Measurements from ENCODE around the gene COL28A1.
"Not testable (repeated sequence)": the region's sequence is repeated elsewhere in the genome, so short reads cannot be mapped to it uniquely, and the experiment has no call there.

The COL28A1 gene

DNA sequence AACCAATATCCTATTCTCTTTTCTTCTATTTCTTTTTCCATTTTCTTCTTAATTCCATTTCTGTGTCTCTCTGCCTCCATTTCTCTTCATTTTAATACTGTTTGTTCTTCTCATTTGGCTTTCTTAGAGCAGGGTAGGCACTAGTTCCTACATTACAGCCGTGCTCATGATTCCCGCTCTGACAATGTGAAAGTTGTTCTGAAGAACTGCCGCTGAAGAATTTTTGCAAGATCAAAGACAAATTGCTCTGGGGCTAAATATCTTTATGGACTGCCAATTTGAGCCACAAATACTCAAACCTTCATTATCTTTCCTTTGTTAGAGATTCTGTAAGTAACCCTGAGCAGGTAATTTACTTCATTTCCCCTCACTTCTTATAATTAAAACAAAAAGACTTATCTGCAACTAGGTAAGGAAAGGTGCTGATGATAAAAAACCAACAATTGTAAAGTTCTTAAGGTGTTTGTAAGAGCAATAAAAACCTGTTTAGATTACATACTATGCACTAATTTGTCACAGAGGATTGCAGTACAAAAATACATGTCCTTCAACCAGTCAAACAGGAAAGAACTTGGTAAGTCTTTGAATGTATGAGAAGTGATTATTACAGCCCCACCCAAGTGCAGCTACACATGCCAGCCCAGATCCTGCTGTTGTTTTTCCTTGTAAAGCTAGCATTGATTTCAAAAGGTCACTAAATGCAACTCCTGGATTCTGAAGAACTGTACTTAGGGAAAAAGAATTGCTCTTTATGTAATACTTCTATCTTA, 127.5 kb downstream of the COL28A1 start:
- DNase-seq: no peak

DNA sequence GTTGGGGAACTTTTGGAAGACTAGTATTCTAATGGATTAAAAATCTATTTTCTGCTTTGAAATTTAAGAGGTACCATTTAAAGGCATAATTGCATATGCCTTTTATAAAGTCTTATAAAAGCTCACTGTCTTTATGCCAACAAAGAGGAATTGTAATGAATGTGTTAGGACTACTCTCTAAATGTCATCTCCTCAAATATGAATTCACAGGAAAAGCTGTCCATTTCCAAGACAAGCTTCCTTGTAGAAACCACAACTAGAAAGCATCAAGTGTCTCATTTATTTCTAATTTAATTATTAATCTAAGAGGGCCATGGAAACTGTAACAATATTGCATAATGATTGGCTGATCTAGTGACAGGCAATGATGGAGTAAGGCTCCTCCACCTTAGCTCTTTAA, 130.2 kb downstream of the COL28A1 start:
- DNase-seq: no peak

DNA sequence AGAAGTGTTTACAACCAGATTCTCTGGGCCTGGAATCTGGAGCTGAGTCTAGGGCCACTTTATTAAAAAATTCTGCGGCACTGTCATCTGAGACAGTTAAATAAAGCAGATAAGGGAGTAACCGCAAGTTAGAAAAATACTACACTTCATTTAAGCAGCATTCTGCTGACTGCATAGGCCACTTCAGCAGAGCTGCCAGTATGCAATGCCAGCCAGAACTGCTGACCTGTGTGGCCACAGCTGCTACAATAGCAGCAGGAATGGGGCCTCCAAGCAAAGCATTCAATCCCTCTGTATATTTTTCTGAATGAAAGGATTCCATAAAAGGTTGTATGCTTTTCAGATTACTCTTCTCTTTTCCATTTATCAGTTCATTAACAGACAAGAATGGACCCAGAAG, 136.0 kb downstream of the COL28A1 start:
- no peak for DNase-seq

DNA sequence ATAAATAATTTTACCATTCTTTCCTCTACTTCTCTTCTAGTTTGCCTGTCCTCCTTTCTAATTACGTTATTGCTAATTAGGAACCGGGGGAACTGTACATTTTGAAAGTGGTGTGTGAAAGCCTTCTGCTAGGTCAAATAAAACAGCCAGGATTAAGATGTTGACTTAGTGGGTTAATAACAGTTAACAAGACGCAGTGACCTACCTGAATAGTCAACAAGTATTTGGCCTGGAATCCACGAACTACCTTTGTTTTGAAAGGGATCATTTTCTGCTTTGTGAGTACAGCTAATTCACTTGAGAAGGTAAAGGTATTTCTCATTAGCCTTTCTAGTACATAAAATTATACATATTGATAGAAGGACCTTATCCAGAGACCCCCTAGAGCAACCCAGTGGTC, 139.9 kb downstream of the COL28A1 start:
- no peak for DNase-seq

DNA sequence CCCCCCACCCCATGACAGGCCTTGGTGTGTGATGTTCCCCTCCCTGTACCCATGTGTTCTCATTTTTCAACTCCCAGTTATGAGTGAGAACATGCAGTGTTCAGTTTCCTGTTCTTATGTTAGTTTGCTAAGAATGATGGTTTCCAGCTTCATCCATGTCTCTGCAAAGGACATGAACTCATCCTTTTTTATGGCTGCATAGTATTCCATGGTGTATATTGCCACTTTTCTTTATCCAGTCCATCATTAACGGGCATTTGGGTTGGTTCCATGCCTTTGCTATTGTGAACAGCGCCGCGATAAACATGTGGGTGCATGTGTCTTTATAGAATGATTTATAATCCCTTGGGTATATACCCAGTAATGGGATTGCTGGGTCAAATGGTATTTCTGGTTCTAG, 147.5 kb downstream of the COL28A1 start:
- not testable (repeated sequence) for DNase-seq

DNA sequence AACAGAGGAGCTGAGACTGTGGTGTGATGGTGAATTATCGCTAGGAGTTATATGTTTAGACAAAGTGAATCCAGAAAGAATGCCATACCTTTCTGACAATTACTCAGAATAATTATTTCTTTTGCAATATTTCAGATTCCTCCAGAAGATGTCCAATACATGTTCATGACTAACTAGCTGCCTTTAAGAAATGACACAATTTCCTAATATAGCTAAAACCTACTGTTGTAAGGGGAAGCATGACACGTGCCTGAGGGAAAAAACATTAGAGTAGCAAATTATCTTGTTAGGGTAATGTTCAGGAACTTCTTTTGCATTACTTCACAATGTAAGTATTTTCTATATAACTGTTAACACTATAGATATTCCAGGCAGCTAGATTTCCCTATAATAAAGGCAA, 150.3 kb downstream of the COL28A1 start:
- DNase-seq: no peak

DNA sequence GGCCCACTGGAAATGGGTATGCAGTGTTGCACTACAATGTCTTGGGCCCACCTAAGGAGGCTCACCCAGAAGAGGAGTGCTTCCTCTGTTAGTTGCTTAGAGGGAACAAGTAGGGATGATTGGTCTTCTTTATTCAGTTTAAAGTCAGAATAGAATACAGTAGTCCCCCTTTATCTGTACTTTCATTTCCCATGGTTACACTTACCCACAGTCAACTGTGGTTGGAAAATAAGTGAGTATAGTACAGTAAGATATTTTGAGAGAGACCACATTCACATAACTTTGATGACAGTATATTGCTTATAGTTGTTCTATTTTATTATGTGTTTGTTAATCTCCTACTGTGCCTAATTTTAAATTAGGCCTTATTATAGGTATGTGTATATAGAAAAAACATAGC, 151.4 kb downstream of the COL28A1 start:
- no peak for DNase-seq

DNA sequence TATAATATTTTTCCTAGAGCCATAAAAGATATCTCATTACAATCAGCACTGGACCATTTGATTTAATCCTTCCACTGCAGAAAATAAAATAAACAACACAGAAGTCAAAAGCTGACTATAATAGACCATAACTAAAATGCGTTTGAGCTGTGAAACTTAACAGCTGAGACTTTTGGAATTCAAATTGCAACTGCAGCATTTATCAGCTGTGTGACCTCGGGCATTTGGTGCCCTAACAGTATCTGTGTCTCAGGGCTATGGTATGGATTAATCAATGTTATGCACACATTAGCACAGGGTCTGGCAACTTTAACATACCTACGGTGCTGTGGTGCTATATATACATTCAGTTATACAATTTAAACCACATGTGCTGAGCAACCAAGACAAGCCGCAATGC, 160.1 kb downstream of the COL28A1 start:
- DNase-seq: no peak

DNA sequence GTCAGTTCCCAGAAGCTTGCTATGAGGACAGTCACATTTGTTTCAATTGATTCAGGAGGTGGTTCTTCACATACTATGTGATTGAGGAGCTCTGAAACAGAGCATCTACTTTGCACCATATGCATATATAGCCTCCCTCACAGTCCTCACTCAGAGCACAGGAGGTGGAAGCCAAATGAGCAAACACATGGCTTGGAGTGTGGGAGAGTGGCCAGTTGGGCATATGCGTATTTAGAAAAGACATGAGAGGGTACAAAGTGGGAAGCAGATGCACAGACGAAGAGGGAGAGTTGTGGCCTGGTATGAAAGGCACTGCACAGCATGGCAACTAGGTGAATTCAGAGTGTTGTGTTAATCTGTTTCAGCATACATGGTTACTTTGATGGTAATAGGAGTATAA, 165.6 kb downstream of the COL28A1 start:
- no peak for DNase-seq

DNA sequence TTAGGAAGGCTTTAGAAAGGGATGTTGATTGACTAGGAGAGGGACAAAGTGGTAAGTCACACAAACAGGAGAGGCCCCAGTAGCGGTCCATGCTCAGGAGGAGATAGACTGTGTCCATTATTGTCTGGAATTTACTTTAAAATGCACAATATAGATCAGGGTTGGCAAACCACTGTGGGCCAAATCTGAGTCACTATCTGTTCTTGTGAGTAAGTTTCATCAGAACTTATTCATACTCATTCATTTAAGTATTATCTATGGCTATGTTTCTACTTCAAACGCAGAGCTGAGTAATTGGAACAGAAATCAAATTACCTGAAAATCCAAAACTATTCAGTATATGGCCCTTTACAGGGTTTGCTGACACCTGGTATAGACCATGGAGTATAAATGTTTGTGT, 166.5 kb downstream of the COL28A1 start:
- no peak for DNase-seq

DNA sequence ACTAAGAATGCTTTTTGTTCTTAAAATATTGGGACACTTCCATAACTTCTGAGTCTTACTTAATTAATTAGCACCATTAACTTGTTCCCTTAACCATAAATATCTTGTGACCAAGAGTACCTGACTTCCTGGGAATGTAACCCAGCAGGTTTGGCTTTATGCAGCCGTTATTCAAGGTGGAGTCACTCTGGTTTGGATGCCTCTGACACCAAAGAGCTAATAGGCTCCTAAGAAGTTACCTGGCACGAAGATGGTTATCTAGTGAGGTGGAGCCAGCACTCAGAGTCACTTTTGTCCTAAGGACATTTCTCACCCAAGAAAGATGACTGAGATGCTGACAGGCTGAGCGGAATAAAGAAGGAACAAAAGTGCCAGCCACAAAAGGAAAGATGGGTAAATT, 181.0 kb downstream of the COL28A1 start:
- no peak for DNase-seq

DNA sequence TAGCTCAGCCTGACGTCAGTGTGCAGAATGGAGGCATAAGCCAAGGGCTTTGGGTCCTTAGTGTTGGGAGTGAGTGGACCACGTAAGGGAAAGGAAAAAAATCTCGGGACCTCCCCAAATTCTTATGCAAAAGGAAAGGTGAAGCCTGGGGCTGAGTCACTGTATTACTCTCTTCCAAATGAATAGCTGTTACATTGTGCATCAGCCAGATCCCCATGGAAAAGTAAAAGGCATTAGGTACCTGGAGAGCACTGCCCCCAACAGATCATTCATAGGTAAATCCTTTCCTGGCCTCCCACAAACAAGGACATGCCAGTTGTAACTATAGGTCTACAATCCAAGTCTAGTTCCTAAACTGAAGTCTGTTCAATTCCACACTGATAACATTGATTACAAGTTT, 182.8 kb downstream of the COL28A1 start:
- no peak for DNase-seq

DNA sequence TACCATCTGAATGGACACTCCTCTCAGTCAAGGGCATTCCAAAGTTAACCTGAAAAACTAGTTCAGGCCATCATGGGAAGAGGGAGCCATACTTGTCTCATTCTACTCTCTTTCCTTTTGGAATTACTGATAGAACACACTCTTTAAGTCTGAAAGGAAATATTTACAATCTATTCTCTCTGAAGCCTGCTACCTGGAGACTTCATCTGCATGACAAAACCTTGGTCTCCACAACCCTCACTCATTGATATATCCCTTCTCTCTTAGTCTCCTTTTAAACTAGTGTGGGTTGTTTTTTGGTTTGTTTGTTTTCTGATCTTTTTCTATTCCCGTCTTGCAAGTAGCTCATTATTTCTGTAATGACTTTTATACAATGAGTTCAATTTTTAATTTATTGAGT, 183.8 kb downstream of the COL28A1 start:
- no peak for DNase-seq

DNA sequence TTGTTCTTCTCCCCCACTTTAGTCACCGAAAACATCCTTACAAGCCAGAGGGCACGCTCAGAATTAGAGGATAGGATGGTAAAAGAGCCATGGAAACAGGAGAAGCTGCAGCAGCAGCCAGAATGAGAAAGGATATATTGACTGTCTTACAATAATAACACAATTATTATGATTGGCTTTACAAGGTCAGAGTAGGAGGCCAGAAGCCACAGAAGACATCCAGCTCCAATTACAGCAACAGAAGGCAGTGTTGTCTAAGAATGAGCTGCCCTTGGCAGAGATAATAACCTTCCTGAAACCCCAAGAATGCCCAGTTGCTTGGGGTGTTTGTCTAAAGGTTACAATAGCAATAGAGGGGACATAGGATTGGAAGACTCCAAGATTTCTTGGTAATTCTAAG, 184.5 kb downstream of the COL28A1 start:
- no peak for DNase-seq

DNA sequence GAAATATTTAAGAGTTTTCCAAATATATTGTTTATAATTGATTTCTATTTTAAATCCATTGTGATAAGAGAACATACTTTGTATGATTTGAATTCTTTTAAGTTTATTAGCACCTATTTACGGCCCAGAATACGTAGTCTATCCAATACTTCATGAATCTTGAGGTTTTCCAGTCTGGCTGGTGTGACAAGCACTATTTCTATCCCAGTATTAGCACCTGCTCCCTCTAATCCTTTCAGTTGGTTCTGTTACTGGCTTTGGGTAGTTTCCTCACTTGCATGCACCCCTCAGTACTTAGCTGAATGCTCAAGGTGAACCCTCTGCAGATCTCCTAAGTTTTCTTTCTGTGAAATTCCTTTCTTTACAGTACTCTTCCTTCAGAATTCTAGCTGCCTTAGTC, 186.5 kb downstream of the COL28A1 start:
- no peak for DNase-seq

DNA sequence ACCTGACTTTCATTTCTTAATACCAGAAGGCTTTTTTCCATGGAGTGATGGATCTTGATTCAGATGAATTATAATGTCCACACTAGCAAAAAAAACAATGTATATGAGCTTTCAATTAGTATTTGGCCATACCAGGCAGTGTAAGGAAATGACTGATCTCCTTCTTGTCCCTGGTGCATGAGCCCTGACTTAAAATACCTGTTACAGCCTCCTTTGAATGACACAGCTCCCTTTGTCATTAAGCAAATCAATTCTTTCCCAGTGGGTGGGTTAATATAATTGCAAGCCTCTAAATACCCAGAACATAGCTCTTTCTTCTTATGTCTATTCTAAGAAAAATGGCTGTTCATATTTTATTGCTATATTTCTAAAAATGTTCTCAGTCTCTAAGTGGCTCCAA, 188.6 kb downstream of the COL28A1 start:
- DNase-seq: no peak

DNA sequence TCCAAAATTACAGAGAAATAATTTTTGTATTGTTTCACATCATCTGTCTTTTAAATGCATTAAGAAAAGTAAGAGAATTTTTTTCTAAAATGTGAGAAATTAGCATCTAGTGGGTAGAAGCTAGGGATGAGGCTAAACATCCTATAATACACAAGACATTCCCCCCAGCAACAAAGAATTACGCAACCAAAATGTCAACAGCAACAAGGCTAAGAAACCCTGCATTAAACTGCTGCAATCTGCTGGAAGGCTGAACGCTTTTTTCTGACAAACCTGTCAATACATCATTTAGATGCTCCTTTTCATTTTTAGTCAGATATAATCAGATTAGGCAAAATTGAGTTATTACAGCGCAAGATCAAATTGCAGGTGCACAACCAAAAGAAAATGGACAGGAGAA, 191.1 kb downstream of the COL28A1 start:
- no peak for DNase-seq

DNA sequence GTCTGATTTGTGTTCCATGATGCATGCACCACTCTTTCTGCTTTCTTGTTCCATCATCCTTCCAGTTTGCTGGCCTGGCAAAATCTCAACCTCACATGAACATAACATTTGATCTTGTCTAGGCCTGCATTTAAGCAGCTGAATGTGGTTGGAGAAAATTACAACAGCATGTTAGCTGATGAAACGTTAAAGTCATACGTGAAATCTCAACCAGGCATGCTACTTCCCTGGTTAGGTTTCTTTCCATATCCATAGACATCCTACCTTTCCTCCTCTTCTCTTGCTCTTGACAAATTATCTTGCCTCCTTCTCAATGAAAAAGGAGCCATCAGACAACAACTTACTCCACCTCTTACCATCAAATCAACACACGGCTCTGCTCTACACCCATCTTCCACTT, 199.8 kb downstream of the COL28A1 start:
- no peak for DNase-seq

DNA sequence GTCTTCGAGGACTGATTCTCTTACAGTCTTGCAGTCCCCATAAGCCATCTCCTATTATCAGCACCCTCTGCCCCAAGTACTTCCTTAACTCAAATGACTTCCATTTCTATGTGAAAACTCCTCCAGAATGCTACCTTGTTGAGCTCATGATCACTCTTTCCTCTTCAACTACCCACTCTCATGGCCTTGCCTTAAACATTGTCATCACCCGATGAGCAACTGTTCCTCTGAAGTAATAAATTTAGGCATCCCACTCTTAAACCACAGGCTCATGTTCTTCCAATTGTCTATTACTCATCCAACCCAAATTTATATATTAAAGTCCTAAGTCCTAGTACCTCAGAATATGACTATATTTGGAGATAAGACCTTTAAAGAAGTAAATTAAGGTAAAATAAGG, 200.5 kb downstream of the COL28A1 start:
- DNase-seq: no peak

DNA sequence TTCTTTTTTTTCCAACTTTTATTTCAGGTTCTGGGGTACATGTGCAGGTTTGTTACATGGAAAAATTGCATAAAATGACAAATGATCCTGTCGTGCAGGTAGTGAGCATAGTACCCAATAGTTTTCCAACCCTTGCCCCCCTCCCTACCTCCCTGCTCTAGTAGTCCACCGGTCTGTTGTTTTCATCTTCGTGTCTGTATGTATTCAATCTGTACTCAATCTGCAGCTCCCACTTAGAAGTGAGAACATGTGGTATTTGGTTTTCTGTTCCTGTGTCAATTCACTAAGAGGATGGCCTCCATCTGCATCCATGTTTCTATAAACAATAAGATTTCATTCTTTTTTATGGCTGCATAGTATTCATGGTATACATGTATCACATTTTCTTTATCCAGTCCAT, 202.1 kb downstream of the COL28A1 start:
- DNase-seq: no peak

DNA sequence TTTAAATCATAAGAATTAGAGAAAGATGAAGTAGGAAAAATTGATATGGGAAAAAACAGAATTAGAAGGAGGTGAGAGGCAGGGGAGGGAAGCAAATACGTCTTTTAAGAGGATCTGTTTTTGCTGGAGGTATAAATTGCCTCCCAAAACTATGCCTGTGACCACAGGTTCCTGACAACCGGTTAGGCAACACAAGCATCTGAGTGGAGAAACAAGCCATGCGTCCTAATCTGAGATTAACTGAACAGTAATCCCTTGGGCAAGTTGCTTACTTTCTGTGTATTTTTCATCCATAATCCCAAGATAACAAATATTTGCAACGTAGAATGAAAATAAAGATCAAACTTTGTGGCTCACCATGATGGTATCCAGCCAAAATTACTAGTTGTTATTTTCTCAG, 204.2 kb downstream of the COL28A1 start:
- no peak for DNase-seq

DNA sequence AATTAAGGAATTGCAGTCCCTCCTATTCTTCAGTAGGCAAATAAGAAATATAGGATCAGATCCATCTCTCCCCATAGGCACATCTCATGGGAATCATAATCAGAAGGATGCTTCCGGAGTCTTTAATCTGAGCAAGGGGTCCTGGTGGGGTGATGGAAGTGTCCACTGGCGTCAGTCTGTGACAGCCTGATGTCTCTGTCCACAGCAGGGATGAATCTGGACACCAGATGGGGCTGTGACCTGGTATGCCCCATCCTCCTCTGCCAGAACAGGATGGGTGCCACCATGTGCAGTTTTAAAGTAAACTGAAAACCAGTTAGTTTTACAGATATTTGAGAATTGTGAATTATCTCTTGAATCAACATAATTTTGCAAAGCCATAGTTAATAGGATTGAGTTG, 204.7 kb downstream of the COL28A1 start:
- no peak for DNase-seq

DNA sequence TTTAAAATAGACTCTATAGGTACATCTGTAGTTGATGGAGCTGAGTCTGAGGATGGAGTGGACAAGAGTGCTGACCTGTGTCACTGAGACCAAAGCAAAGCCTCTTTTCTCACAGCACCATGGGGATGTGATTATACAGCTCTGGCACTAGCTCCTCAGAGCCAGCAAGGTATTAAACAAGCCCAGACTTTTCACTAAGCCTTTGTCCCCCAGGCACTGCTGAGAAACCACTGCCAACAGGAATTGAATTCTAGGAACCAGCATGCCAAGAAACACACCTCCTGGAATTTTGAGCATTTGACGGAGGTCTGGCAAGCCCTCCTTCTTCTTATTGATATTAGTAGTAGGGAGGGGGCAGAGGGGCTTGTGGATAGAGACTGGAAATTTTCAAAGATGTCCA, 206.3 kb downstream of the COL28A1 start:
- DNase-seq: no peak

DNA sequence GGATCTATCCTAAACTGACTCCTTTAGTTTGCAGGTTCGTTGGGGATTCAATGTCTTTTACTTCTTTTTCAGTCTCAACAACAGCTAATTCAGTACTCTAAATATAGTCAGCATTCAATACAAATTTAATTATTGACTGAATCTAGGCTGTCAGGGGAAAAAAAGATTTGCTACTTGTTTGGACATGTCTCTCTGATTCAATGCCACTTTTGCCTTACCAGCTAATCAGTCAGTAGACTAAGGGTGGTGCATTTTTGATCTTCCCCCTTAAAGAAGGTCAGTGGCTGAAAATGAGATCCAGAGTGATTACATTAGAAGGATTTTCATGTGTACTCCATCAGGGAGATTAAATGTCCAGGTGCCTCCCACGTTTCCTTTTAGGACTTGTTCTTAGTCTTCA, 208.2 kb downstream of the COL28A1 start:
- DNase-seq: no peak

DNA sequence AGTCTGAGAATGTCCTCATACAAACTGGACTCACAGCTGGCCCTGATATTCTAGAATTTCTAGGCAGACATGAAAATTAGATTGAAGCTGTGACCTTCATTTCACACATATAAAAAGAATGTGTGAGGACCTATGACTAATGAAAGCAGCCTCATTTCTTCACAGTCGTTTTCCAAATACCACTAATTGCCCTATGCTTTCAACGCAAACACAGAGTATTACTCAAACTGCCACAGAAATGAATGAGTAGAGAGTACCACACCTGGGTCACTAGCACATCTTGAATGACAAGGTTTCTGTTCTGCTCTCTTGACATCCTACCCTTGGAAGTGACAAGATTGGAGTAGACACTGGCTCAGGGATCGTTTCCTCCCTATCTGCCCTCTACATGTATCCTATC, 211.0 kb downstream of the COL28A1 start:
- DNase-seq: no peak

DNA sequence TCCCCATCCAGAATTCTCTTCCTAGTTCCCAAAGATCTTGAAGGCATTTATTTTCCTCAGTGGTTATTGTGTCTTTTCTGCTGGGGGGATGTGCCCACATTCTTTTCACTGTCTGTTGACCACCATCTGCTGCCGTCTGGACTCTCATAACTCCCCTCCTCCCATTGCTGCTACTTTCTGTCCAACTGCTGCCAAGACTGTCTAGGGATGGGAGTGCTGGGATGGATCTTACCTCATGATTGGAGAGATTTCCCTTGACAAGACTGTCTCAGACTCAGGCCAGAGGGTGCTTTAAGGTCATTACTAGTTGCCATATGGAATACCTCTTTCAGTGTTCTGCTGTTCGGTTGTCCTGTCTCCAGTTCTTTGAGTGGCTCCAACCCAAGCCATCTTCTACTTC, 211.8 kb downstream of the COL28A1 start:
- no peak for DNase-seq
